Mesendoderm (in vitro differentiated cells): ENCODE measurements around the gene PDE6C.

Experiments
- DNase-seq: peaks from one replicate; pipeline ENCODE4 v3.0.0; 2013
- H2AK5ac ChIP-seq: 2 replicates; pipeline ENCODE4 v1.6.1; 2013; ENCODE audit warnings: low read length, inconsistent platforms
- H2BK120ac ChIP-seq: 2 replicates; pipeline ENCODE4 v1.6.1; 2013; ENCODE audit warnings: low read depth, mild to moderate bottlenecking, low read length, moderate library complexity, mixed read lengths
- H2BK15ac ChIP-seq: replicated peaks from 2 replicates; pipeline ENCODE4 v1.6.1; 2013; ENCODE audit warnings: low read depth, mild to moderate bottlenecking, moderate library complexity
- H2BK5ac ChIP-seq: 2 replicates; pipeline ENCODE4 v1.6.1; 2013; ENCODE audit warnings: low read length, inconsistent platforms
- H3K18ac ChIP-seq: 2 replicates; pipeline ENCODE4 v1.6.1; 2013; ENCODE audit warnings: mild to moderate bottlenecking, low read length, mixed read lengths
- H3K23ac ChIP-seq: one replicate; pipeline ENCODE4 v1.6.1; 2013; ENCODE audit warnings: low read length
- H3K27ac ChIP-seq: 2 replicates; pipeline ENCODE4 v1.5.1; 2013; ENCODE audit warnings: low read depth, mild to moderate bottlenecking, inconsistent platforms, low read length, moderate library complexity
- H3K27me3 ChIP-seq: 2 replicates; pipeline ENCODE4 v1.6.1; 2013; ENCODE audit warnings: low read length, control low read depth, mild to moderate bottlenecking, inconsistent platforms; ENCODE audit not compliant: insufficient read depth, poor library complexity
- H3K36me3 ChIP-seq: 2 replicates; pipeline ENCODE4 v1.6.1; 2013; ENCODE audit warnings: low read length, inconsistent platforms; ENCODE audit not compliant: control insufficient read depth, insufficient read depth
- H3K4ac ChIP-seq: one replicate; pipeline ENCODE4 v1.6.1; 2013; ENCODE audit warnings: low read depth, mild to moderate bottlenecking, low read length, moderate library complexity
- H3K4me1 ChIP-seq: 2 replicates; pipeline ENCODE4 v1.6.1; 2013; ENCODE audit warnings: low read depth, low read length, inconsistent platforms; ENCODE audit not compliant: control insufficient read depth
- H3K4me2 ChIP-seq: 2 replicates; pipeline ENCODE4 v1.6.1; 2013; ENCODE audit warnings: low read length
- H3K4me3 ChIP-seq: 2 replicates; pipeline ENCODE4 v1.5.1; 2013; ENCODE audit warnings: mild to moderate bottlenecking, low read length
- H3K56ac ChIP-seq: one replicate; pipeline ENCODE4 v1.6.1; 2013; ENCODE audit warnings: low read length
- H3K79me1 ChIP-seq: 2 replicates; pipeline ENCODE4 v1.6.1; 2013; ENCODE audit warnings: low read length, inconsistent platforms
- H3K79me2 ChIP-seq: 2 replicates; pipeline ENCODE4 v1.6.1; 2013; ENCODE audit warnings: mild to moderate bottlenecking, low read length; ENCODE audit not compliant: control insufficient read depth, insufficient read depth
- H3K9ac ChIP-seq: 2 replicates; pipeline ENCODE4 v1.6.1; 2013; ENCODE audit warnings: low read length, inconsistent platforms
- H4K5ac ChIP-seq: one replicate; pipeline ENCODE4 v1.6.1; 2013; ENCODE audit warnings: low read length
- H4K8ac ChIP-seq: one replicate; pipeline ENCODE4 v1.6.1; 2013; ENCODE audit warnings: low read depth, mild to moderate bottlenecking, control low read depth, low read length, moderate library complexity
- WGBS: extraction: QIAGEN DNeasy Blood & Tissue Kit; methylation state at CpG from one replicate; pipeline ENCODE4 v1.1.7; 2013; ENCODE audit warnings: low lambda C conversion rate, missing lambda C conversion rate; ENCODE audit not compliant: insufficient coverage; ENCODE audit errors: extremely low coverage; 5-methylcytosine and 5-hydroxymethylcytosine counted together

The PDE6C gene

GRCh38 chr10:93652857-93653256, 40.5 kb downstream of the PDE6C start:
- Histone ChIP-seq H3K4me3 (no peak overlapping the region), H3K4me1 (no peaks in the 10 kb centered on the region), H3K4ac (no peak overlapping the region), H3K18ac (no peak overlapping the region), H3K79me1 (no peaks in the 10 kb centered on the region), H3K56ac (no peak overlapping the region), H2BK5ac (no peak overlapping the region), H2BK120ac (no peak overlapping the region), H3K9ac (no peak overlapping the region), H3K4me2 (no peak overlapping the region), H3K27me3 (no peaks in the 10 kb centered on the region), H4K8ac (no peak overlapping the region), H3K23ac (no peak overlapping the region), H3K27ac (no peak overlapping the region), H4K5ac (no peak overlapping the region), H2BK15ac (no peak overlapping the region), H3K36me3 (no peaks in the 10 kb centered on the region), H2AK5ac (no peak overlapping the region), H3K79me2 (no peaks in the 10 kb centered on the region)
- DNase-seq = no peak
- no CpG with 5 or more reads among the region's 1 CpG for WGBS

GRCh38 chr10:93654201-93654600, 41.9 kb downstream of the PDE6C start:
- Histone ChIP-seq H3K79me1 (no peaks in the 10 kb centered on the region), H3K79me2 (no peaks in the 10 kb centered on the region), H4K8ac (no peak overlapping the region), H2BK120ac (no peak overlapping the region), H3K4ac (no peak overlapping the region), H3K23ac (no peak overlapping the region), H3K4me2 (no peak overlapping the region), H3K36me3 (no peaks in the 10 kb centered on the region), H2BK5ac (no peak overlapping the region), H3K9ac (no peak overlapping the region), H3K4me3 (no peak overlapping the region), H3K27me3 (no peaks in the 10 kb centered on the region), H2BK15ac (no peak overlapping the region), H3K18ac (no peak overlapping the region), H3K56ac (no peak overlapping the region), H3K4me1 (no peaks in the 10 kb centered on the region), H2AK5ac (no peak overlapping the region), H3K27ac (no peak overlapping the region), H4K5ac (no peak overlapping the region)
- WGBS = no CpG with 5 or more reads among the region's 1 CpG
- DNase-seq = no peak

- no peaks in the 10 kb centered on the region for H3K27me3 ChIP-seq
- H3K18ac ChIP-seq = no peak overlapping the region
- H3K9ac ChIP-seq = no peak overlapping the region
- no peaks in the 10 kb centered on the region for H3K36me3 ChIP-seq
- H3K4me2 ChIP-seq = no peak overlapping the region
- no peak overlapping the region for H3K27ac ChIP-seq
- H4K8ac ChIP-seq = no peak overlapping the region
- no CpG with 5 or more reads among the region's 1 CpG for WGBS
- H3K4ac ChIP-seq = no peak overlapping the region
- H3K4me1 ChIP-seq = no peaks in the 10 kb centered on the region
- no peak overlapping the region for H4K5ac ChIP-seq
- H3K23ac ChIP-seq = no peak overlapping the region
- DNase-seq = no peak
- H2BK120ac ChIP-seq = no peak overlapping the region
- no peak overlapping the region for H3K4me3 ChIP-seq
- no peak overlapping the region for H2AK5ac ChIP-seq
- no peak overlapping the region for H2BK15ac ChIP-seq
- H3K79me1 ChIP-seq = no peaks in the 10 kb centered on the region
- H3K79me2 ChIP-seq = no peaks in the 10 kb centered on the region
- H2BK5ac ChIP-seq = no peak overlapping the region
- no peak overlapping the region for H3K56ac ChIP-seq
Observed at GRCh38 chr10:93656155-93656554, 43.8 kb downstream of the PDE6C start.

GRCh38 chr10:93657757-93658156, 45.4 kb downstream of the PDE6C start:
- H3K4me2 ChIP-seq = no peak overlapping the region
- no peak overlapping the region for H4K5ac ChIP-seq
- H3K9ac ChIP-seq = no peak overlapping the region
- H3K4me3 ChIP-seq = no peak overlapping the region
- no CpG with 5 or more reads among the region's 1 CpG for WGBS
- H4K8ac ChIP-seq = no peak overlapping the region
- H3K23ac ChIP-seq = no peak overlapping the region
- H2AK5ac ChIP-seq = no peak overlapping the region
- no peak overlapping the region for H2BK120ac ChIP-seq
- H2BK15ac ChIP-seq = no peak overlapping the region
- no peaks in the 10 kb centered on the region for H3K79me2 ChIP-seq
- DNase-seq = no peak
- H3K4ac ChIP-seq = no peak overlapping the region
- no peak overlapping the region for H3K56ac ChIP-seq
- no peak overlapping the region for H3K18ac ChIP-seq
- H3K79me1 ChIP-seq = no peaks in the 10 kb centered on the region
- H2BK5ac ChIP-seq = no peak overlapping the region
- H3K4me1 ChIP-seq = no peaks in the 10 kb centered on the region
- H3K36me3 ChIP-seq = no peaks in the 10 kb centered on the region
- H3K27me3 ChIP-seq = no peaks in the 10 kb centered on the region
- no peak overlapping the region for H3K27ac ChIP-seq

GRCh38 chr10:93666030-93666429, 53.7 kb downstream of the PDE6C start:
- no peak overlapping the region for H3K18ac ChIP-seq
- peaks cover 1% of the 10 kb centered on the region for H3K36me3 ChIP-seq
- no peaks in the 10 kb centered on the region for H3K79me2 ChIP-seq
- no peak overlapping the region for H3K56ac ChIP-seq
- no peak overlapping the region for H3K27ac ChIP-seq
- no peaks in the 10 kb centered on the region for H3K4me1 ChIP-seq
- no peaks in the 10 kb centered on the region for H3K27me3 ChIP-seq
- no peak overlapping the region for H4K5ac ChIP-seq
- no peak overlapping the region for H3K23ac ChIP-seq
- H3K4me3 ChIP-seq = no peak overlapping the region
- H2BK120ac ChIP-seq = no peak overlapping the region
- H2BK5ac ChIP-seq = no peak overlapping the region
- no peak overlapping the region for H2AK5ac ChIP-seq
- H2BK15ac ChIP-seq = no peak overlapping the region
- DNase-seq = no peak
- H4K8ac ChIP-seq = no peak overlapping the region
- no peak overlapping the region for H3K4me2 ChIP-seq
- H3K79me1 ChIP-seq = no peaks in the 10 kb centered on the region
- H3K4ac ChIP-seq = no peak overlapping the region
- WGBS = no CpG with 5 or more reads among the region's 4 CpGs
- no peak overlapping the region for H3K9ac ChIP-seq

DNA sequence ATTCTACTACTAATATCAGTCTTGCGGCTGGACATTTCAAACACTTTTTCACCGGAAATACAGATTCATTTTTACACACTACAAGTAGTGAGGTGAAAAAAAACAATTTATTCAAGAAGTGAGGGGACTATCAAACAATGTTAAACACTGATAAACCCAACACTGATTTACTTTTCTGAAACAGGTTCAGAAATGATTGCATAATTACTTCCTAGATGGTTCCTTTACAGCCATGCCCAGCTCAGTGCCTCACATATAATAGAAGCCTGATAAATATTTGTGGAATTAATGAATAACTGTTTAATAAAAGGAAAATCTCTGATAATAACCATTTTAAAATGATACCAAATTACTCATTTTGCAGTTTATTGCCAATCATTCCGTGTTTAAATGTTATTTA, 55.5 kb downstream of the PDE6C start:
- Histone ChIP-seq H4K5ac (no peak overlapping the region), H2AK5ac (no peak overlapping the region), H2BK120ac (no peak overlapping the region), H3K56ac (no peak overlapping the region), H2BK5ac (no peak overlapping the region), H3K36me3 (peaks cover 1% of the 10 kb centered on the region), H3K4ac (no peak overlapping the region), H3K27ac (no peak overlapping the region), H3K9ac (no peak overlapping the region), H3K4me3 (no peak overlapping the region), H3K4me2 (no peak overlapping the region), H2BK15ac (no peak overlapping the region), H3K79me2 (no peaks in the 10 kb centered on the region), H3K4me1 (no peaks in the 10 kb centered on the region), H3K18ac (no peak overlapping the region), H4K8ac (no peak overlapping the region), H3K79me1 (no peaks in the 10 kb centered on the region), H3K23ac (no peak overlapping the region), H3K27me3 (no peaks in the 10 kb centered on the region)
- WGBS = no CpG with 5 or more reads among the region's 3 CpGs
- no peak for DNase-seq
